GM21515 (cell line): ENCODE measurements around the gene TEDC2.
A peak's percentile ranks its signal among the peaks of the same experiment; 100 is the strongest.

Source experiments
- ATAC-seq: cut with Tn5 transposase; IDR thresholded peaks from one replicate; pipeline ENCODE4 v1.9.1; 2021; ENCODE audit not compliant: unreplicated experiment

Gene TEDC2

DNA sequence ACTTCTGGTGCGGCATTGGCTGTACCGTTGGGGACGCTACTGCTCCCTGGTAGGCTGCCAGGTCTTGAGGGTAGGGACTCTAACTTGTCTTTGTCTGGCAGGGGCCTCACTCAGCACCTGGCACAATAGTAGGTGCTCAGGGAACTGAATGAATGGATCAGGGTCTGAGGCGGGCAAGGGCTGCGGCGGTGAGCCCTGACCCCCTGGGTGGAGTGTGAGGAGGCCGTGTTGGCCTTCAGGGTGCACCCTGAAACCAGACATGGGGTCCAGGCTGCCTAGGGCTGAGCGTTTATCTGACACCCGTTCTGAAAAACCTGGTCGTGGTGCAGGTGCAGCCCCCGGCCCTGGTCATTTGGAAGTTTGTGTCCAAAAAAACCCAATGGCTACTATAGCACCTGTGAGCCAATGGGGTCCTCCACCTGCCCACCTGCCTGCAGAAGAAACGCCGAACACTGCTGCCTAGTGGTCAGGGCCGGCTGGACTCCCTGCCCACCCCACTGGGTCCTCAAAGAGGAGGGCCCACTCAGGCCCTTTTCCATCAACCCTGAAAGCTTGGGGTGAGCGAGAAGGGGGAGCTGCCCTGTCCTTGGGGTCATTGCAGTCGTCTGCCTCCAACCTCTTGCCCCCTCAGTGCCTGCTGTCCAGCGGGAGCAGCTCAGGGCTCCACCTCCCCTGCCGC lies 49.0 kb downstream of the TEDC2 start:
- ATAC-seq: no peak

- no peak for ATAC-seq
These were observed 51.4 kb downstream of the TEDC2 start for GRCh38 chr16:2511128-2511800.

DNA sequence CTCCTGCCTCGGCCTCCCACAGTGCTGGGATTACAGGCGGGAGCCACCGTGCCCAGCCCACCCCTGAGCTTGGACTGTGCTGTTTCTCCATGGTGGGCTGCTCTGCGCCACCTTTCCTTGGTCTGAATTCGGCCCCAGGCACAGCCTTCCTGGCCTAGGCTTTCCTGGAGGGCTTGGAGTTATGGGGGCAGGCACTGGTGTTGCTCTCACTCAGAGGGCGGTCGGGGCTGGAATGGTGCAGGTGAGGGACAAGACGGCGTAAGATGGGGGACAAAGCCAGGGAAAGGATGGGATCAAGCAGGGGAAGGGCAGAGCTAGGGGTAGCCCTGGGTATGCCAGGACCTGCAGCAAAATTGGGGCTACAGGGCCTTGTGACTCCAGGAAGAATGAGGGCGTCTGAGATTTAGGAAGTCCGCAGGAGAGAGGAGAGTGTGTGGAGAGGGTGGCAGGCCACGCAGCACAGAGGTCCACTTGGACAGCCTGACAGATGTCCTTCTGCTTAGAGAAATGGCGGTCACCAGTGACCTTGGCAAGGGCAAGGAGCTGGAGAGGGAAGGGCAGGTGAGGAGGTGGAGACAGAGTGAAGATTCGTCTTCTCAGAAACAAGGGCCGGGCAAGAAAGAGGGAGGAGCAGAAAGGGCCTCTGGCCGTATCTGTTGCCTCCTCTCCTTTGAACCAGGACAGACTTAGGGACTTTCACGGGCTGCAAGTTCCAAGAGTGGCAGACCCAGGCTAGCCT lies 52.3 kb downstream of the TEDC2 start:
- no peak for ATAC-seq

- ATAC-seq: no peak
These were observed 53.0 kb downstream of the TEDC2 start for GRCh38 chr16:2512735-2513404.

GRCh38 chr16:2513405-2514332 lies 53.8 kb downstream of the TEDC2 start, which contains the start of gene ATP6V0C:
TSS of gene ATP6V0C (plus strand) at chr16:2513952. CDS start at chr16:2514104, 152 bp downstream.
- peak; percentile 56 for ATAC-seq
